GM21367 (cell line): ENCODE measurements around the gene ZNF446.
"Not testable (repeated sequence)": the region's sequence is repeated elsewhere in the genome, so short reads cannot be mapped to it uniquely, and the experiment has no call there.

Experiments
- ATAC-seq: cut with Tn5 transposase; IDR thresholded peaks from one replicate; pipeline ENCODE4 v1.9.1; 2021; ENCODE audit not compliant: unreplicated experiment

Gene ZNF446

DNA sequence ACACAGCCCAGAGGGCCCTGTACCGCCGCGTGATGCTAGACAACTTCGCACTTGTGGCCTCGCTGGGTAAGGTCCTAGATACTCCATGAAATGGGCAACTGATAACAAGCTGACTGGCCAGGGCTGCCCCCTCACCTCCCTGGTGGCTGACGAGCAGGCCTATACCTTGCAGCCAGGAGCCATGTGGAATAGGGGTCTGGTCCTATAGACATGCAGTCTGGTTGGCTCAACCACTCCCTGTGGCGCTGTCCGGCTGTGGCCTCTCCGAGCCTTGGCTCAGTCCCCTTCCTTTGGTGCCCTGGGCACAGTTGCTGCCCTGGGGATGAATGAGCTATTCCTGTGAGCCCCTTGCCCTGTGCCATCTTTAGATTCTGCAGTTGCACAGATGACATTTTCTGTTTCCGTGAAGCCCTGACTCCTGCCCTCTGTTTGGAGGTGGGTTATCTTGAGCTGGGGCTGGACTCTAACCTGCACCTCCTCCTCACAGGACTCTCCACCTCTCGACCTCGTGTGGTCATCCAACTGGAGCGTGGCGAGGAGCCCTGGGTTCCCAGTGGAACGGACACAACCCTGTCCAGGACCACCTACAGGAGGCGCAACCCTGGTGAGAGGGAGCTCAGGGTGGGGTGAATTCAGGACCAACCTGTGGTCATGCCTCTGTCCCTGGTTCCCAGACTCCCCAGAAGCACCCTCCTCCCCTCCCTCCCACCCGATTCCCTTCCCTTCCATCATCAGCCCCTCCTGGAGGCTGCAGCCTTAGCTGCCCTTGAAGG is 6.7 kb upstream of the ZNF446 start:
- no peak for ATAC-seq

DNA sequence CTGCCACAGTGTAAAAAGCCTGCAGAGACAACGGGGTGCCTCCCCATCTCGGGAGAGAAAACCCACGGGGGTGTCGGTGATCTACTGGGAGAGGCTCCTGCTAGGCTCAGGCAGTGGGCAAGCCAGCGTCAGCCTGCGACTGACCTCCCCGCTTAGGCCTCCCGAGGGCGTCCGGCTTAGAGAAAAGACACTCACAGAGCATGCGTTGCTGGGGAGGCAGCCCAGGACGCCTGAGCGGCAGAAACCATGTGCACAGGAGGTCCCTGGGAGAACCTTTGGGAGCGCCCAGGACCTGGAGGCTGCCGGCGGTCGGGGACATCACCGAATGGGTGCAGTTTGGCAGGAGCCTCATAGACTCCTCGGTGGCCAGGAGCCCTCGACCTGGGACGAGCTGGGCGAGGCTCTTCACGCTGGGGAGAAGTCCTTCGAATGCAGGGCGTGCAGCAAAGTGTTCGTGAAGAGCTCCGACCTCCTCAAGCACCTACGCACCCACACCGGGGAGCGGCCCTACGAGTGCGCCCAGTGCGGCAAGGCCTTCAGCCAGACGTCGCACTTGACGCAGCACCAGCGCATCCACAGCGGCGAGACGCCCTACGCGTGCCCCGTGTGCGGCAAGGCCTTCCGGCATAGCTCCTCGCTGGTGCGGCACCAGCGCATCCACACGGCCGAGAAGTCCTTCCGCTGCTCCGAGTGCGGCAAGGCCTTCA is 5.2 kb upstream of the ZNF446 start:
- not testable (repeated sequence) for ATAC-seq

GRCh38 chr19:58471736-58472135 is 4.4 kb upstream of the ZNF446 start:
- no peak for ATAC-seq

DNA sequence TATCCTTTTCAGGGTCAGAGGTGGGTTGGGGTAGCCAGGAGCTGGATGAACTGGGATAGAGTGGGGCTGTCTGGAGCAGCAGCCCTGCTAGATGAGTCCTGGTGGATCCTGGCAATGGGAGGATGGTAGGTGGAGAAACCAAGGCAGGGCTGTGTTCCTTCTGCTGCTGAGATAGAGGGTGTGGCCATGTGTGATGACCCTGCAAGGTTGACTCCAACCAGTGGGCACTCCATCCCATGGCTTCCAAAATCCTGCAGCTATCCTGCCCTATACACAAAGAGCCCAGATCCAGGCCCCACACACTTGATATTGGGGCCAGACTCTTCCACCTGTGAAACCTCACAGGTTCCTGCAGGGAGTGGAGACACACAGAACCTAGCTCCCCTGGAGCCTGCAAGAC is 2.4 kb upstream of the ZNF446 start:
- ATAC-seq: no peak

DNA sequence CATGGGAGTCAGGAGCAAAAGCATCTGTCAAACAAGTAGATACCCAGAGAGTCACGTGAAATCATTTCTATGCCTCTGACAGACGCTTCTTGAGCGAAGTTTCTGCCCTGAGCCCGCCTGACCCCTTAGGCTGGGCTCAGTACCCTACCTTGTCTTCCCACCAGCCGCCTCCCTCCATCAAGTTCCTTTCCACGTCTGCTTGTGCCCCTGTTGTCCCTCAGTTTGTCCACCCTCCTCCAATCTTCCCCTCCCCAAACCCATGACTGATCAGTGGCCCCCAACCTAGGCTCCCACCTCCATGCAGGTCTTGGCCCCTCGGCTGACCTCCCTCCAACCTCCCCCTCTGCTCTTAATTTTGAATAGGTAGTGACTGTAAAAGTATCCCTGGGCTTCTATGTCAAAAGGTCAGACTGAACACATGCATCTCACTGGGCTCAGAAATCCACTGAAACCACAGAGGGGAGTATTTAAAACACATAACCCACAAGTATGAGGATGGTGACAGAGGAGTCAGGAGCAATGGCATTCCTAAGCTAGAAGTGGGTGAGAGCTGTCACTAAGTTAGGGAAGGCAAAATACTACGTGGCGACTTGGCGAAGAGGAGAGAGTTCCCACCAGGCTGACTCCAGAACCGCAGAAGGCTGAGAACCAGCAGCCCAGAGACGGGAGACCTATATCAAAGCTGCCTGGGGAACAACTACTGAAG is 1.7 kb upstream of the ZNF446 start:
- ATAC-seq: no peak

GRCh38 chr19:58474997-58475713 is 997 bp upstream of the ZNF446 start:
- ATAC-seq: no peak

- ATAC-seq: no peak
Measured at GRCh38 chr19:58476498-58477015, 405 bp downstream of the ZNF446 start.

- no peak for ATAC-seq
Measured at GRCh38 chr19:58477130-58477529, 978 bp downstream of the ZNF446 start.

- no peak for ATAC-seq
Measured at GRCh38 chr19:58477871-58478270, 1.7 kb downstream of the ZNF446 start.

DNA sequence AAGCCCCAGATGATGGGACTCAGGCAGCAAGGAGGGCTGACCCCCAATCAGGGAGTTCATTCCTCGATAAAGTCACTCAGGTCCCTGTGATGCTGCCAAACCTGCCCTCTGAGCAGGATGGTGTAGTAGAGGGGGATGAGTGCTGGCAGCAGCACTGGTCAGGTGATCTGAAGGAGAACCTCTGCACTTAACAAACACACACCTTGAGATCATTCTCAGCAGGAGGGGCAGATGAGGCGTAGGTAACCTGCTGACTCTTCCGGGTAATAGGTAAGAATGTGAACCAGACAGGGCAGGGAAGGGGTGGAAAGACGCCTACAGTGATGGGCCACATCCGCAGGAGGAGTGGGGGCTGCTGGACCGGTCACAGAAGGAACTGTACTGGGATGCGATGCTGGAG is 3.2 kb downstream of the ZNF446 start:
- ATAC-seq: no peak

GRCh38 chr19:58479736-58480480 is 3.8 kb downstream of the ZNF446 start:
- no peak for ATAC-seq

DNA sequence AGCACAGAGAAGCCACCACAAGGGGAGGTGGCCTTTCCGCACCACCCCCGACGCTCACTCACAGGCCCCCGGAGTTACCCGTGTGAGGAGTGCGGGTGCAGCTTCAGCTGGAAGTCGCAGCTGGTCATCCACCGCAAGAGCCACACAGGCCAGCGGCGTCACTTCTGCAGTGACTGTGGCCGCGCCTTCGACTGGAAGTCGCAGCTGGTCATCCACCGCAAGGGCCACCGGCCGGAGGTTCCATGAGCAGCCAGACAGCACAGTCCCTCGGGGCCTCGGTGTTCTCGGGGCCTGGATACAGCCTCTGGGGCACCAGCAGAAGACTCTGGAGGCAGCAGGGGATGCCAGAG is 4.3 kb downstream of the ZNF446 start:
- ATAC-seq: no peak

- no peak for ATAC-seq
Measured at GRCh38 chr19:58480831-58481230, 4.7 kb downstream of the ZNF446 start.

DNA sequence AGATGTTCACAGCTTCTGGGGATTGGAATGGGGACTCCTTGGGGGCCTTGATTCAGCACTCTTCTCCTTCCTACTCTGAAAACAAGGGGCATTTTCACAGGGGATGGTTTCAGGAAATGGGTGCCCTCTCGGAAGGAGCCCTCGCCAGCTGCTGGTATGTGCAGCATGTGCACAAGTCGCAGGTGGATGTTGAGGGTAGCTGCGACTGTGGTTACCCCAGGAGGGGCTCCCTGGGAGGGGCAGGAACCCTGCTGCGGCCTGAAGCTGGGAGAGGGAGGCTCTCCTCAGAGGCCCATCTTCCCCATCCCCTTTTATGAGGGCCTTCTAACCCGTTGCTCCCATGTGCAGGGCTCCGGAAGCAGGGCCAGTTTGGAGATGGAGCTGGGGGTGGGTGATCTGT is 6.2 kb downstream of the ZNF446 start:
- no peak for ATAC-seq

GRCh38 chr19:58483776-58484175 is 7.6 kb downstream of the ZNF446 start:
- no peak for ATAC-seq

GRCh38 chr19:58484349-58484748 is 8.2 kb downstream of the ZNF446 start:
- not testable (repeated sequence) for ATAC-seq

DNA sequence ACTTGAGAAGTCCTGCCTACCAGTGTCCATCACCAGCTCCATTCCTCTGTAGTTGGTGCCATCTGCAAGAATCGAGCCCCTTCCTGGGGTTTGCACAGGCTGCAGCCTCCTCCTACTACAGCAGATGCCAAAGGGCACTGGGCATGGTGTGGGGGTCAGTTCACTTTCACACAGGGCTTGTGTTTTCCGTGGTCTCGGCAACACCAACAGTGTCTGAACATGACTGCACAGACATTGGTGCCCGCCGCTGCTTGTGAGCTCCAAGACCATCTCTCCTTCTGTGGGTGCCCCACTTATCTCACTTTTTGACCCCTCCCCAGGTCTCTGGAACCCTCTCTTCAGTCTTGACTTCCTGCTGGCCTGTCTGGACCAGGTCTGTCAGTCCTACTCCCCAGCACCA is 15.2 kb downstream of the ZNF446 start:
- no peak for ATAC-seq

GRCh38 chr19:58492265-58492664 is 16.1 kb downstream of the ZNF446 start:
- ATAC-seq: no peak

GRCh38 chr19:58497634-58498170 is 21.6 kb downstream of the ZNF446 start:
- ATAC-seq: no peak

GRCh38 chr19:58498316-58499020 is 22.3 kb downstream of the ZNF446 start:
- ATAC-seq: no peak
